Mammary epithelial cell (primary cell): ENCODE data around the gene PGBD5.

ENCODE experiments used
- CTCF ChIP-seq, 2 donors: IDR thresholded peaks in 1 of 2; conservative IDR thresholded peaks in 1 of 2; 2 replicates each; pipeline ENCODE4 v1.5.1; 2011 to 2012; ENCODE audit warnings: inconsistent platforms in 2 of 2, low read length in 2 of 2, mild to moderate bottlenecking in 2 of 2, control low read depth in 1 of 2, low read depth in 1 of 2; ENCODE audit not compliant: insufficient read depth in 1 of 2; ENCODE audit errors: extremely low read depth in 1 of 2
- EZH2 ChIP-seq: IDR thresholded peaks from 2 replicates; pipeline ENCODE4 v1.6.1; 2012; ENCODE audit warnings: low read length, inconsistent platforms, borderline replicate concordance

GRCh38 chr1:230337266-230337665 is 88.9 kb downstream of the PGBD5 start:
- TF ChIP-seq CTCF (conservative IDR thresholded peaks at IDR 0.05 in 1 of 2, IDR thresholded peaks at IDR 0.05 in 1 of 2; ENCODE audit: extremely low read depth in 1 of 2, insufficient read depth in 1 of 2, low read depth in 1 of 2, low read length in 2 of 2) (no peak), EZH2 (no peak)
